Tibial nerve (tissue), 4 donors: ENCODE measurements around the gene GALM.

ENCODE experiments used
- EP300 ChIP-seq, 2 donors: sonication (generic); formaldehyde crosslinking; IDR thresholded peaks; one replicate each; pipeline ENCODE4 v1.6.1; 2017; ENCODE audit warnings: antibody characterized with exemption in 2 of 2, mild to moderate bottlenecking in 1 of 2
- POLR2A ChIP-seq, 2 donors: fragments of 450-650 bp; IDR thresholded peaks; one replicate each; pipeline ENCODE4 v1.6.1; 2017; ENCODE audit warnings: antibody characterized with exemption in 2 of 2, mild to moderate bottlenecking in 2 of 2, moderate library complexity in 2 of 2
- TF ChIP-seq, protein P1 (sequence below), 5 experiments: fragments of 200-600 bp in 3 of 5; fragments of 450-650 bp in 2 of 5; sonication (generic) in 3 of 5; IDR thresholded peaks; one replicate each; pipeline ENCODE4 v1.5.1; 2016 to 2019; ENCODE audit warnings: antibody characterized with exemption in 5 of 5, mild to moderate bottlenecking in 3 of 5, moderate library complexity in 2 of 5

- TF ChIP-seq, protein P1, sequence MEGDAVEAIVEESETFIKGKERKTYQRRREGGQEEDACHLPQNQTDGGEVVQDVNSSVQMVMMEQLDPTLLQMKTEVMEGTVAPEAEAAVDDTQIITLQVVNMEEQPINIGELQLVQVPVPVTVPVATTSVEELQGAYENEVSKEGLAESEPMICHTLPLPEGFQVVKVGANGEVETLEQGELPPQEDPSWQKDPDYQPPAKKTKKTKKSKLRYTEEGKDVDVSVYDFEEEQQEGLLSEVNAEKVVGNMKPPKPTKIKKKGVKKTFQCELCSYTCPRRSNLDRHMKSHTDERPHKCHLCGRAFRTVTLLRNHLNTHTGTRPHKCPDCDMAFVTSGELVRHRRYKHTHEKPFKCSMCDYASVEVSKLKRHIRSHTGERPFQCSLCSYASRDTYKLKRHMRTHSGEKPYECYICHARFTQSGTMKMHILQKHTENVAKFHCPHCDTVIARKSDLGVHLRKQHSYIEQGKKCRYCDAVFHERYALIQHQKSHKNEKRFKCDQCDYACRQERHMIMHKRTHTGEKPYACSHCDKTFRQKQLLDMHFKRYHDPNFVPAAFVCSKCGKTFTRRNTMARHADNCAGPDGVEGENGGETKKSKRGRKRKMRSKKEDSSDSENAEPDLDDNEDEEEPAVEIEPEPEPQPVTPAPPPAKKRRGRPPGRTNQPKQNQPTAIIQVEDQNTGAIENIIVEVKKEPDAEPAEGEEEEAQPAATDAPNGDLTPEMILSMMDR (IDR thresholded peaks at IDR 0.05) = no peak
- TF ChIP-seq EP300 (IDR thresholded peaks at IDR 0.05) = no peak
- no peak for TF ChIP-seq POLR2A (IDR thresholded peaks at IDR 0.05)
These were observed 85.9 kb downstream of the GALM start for GRCh38 chr2:38751596-38752410.
